Epidermal melanocyte (primary cell): ENCODE measurements around the gene SLAMF8.
A peak's percentile ranks its signal among the peaks of the same experiment; 100 is the strongest.

Source experiments
- DNase-seq: peaks from one replicate; pipeline ENCODE4 v3.0.0; 2011; ENCODE audit warnings: low spot score; ENCODE audit not compliant: insufficient read length

Gene SLAMF8

GRCh38 chr1:159826441-159827101, at the start of gene SLAMF8:
TSS of gene SLAMF8 (plus strand) at chr1:159826873. CDS start at chr1:159826899, 26 bp downstream.
- no peak for DNase-seq

DNA sequence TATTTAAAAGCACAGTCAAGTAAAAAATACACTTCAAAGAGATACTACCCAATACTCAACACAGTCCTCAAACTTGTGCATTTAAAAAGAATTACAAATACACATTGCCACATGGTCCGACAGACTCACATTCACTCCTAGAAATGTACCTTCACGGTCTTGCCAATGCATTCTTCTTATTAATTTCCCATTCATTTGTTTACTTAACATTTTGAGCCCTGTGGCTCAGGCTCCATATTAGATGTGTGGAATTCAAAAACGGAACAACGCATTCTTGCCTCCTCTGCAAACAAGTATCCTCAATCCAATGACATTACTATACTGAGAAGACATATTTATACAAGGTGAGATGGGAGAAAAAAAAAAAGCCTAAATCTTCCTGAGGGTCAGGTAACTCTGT, 48.4 kb upstream of the SLAMF8 start:
- no peak for DNase-seq

DNA sequence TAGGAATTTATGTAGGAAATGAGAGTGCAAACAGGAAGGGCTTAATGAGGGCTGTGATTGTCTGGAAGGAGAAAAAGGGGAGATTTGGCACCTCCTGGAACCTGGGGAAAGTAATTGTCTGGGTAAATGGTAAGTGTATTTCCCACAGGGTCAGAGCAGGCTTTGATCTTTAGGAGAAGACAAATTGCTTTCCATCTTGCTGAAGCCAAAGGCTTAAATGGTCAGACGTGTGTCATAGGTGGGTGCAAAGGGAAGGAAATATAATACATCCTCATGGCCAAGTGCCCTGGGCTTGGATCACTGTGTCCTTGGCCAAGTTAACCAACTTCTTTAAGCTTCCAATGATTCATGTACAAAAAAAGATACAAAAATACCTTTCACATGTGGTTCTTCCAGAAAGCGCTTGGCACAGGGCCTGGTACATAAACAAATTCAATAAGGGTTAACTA, 47.2 kb upstream of the SLAMF8 start:
- DNase-seq = no peak

DNA sequence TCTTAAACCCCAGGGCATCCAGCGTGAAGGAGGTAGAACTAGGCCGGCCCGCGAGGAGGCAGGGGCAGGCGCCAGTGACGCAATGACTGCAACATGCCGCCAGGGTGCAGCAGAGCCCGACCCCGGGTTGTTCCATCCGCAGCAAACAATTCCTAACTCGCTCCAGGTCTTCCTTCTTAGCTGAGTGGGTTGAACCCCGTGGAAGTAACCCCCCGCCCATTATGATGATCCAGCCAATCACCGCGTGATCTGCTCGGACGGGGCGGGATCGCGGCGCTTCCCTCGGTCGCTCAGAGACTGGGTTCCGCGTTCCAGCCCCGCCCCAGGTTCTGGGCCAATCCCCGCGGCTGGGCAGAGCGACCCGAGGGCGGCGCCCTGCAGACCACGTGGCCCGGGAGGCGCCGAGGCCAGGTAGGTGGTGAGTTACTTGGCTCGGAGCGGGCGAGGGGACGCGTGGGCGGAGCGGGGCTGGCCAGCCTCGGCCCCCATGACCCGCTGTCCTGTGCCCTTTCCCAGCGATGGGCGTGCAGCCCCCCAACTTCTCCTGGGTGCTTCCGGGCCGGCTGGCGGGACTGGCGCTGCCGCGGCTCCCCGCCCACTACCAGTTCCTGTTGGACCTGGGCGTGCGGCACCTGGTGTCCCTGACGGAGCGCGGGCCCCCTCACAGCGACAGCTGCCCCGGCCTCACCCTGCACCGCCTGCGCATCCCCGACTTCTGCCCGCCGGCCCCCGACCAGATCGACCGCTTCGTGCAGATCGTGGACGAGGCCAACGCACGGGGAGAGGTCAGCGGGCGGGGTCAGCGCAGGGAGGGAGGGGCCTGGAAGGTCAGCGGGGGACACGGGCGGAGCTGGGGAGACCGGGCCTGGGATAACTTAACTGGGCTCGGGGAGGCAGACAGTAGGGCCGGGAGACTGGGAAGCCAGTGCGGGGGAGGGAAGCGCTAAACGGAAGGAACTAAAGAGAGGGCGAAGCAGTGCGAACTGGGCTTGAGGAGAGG, 45.8 kb upstream of the SLAMF8 start, which contains the start of gene DUSP23:
TSS of gene DUSP23 (plus strand) at position 380 of the 1,000 bp plus-strand sequence. CDS start at position 519, 139 bp downstream.
- peak; percentile 97 for DNase-seq

DNA sequence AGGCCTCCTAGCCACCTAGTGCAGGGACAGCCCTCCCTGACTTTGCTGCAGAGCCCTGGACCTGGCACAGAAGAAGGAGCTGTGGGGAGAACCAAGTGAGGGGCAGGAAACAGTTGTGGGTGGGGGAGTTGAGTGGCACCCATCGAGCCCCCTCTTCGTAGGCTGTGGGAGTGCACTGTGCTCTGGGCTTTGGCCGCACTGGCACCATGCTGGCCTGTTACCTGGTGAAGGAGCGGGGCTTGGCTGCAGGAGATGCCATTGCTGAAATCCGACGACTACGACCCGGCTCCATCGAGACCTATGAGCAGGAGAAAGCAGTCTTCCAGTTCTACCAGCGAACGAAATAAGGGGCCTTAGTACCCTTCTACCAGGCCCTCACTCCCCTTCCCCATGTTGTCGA, 44.7 kb upstream of the SLAMF8 start:
- no peak for DNase-seq

DNA sequence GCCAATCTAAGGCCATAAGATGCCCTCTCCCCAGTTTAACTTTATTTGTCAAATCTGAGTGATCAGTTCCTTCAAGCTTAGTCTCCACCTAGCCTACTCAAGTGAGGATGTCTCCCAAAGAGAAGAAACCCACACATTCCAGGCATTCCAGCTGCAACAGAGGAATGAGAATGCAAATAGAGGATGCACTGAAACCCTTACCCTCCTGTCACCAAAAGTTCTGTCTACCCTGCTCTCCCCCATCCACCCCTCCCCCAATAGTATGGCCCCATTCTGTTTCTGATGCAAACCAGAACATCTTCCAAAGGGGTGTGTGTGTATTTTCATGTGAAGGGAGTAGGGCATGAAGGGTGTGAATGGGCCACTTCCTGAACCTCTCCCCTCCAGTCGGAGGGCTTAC, 42.9 kb upstream of the SLAMF8 start:
- no peak for DNase-seq

GRCh38 chr1:159786465-159786864, 40.2 kb upstream of the SLAMF8 start:
- no peak for DNase-seq

GRCh38 chr1:159786966-159787365, 39.7 kb upstream of the SLAMF8 start:
- DNase-seq = no peak

- no peak for DNase-seq
These were observed 36.3 kb upstream of the SLAMF8 start for GRCh38 chr1:159790237-159790917.

GRCh38 chr1:159791031-159791430, 35.6 kb upstream of the SLAMF8 start:
- no peak for DNase-seq

DNA sequence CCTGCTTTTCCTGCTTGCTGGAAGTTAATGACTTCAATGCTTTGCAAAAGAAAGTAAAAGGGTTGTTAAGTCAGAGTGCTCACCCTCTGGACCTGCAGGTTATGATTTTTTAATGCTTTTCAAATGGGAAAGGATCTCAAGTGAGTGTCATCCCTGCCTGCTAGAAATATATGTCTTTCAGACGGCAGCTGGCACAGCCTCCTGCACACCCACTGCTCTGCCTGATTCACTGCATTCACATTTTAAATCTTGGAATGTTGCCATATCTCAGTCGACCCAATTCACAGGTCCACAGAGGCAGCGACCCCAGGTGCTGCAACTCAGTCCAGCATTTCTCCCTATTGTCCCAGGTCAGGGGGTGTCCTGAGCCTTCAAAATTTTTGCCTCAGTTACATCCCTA, 35.2 kb upstream of the SLAMF8 start:
- no peak for DNase-seq

GRCh38 chr1:159795534-159795933, 31.1 kb upstream of the SLAMF8 start:
- DNase-seq = no peak

GRCh38 chr1:159798893-159799292, 27.8 kb upstream of the SLAMF8 start:
- DNase-seq = peak; percentile 77

DNA sequence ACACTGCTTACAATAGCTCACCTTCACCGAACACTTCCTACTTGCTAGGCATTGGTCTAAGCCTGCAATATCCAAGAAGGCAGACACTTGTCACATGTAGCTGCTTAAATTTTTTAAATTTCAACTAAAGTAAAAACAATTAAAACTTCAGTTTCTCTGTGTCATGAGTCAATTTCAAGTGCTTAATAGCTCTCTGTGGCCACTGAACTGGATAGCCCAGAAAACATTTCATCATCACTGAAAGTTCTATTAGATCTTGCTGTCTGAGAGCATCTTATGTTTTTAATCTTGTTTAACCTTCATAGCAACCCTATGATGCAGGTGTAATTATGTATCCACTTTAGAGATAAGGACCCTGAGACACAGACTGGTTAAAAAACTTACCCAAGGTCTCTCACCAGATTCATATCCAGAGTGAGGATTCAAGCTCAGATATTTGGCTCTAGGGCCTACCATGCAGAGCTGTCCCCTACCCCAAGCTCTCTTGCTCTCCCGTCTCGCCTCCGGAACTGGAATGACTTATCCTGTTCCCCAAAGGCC, 27.2 kb upstream of the SLAMF8 start:
- no peak for DNase-seq

GRCh38 chr1:159800177-159800930, 26.3 kb upstream of the SLAMF8 start:
- no peak for DNase-seq

DNA sequence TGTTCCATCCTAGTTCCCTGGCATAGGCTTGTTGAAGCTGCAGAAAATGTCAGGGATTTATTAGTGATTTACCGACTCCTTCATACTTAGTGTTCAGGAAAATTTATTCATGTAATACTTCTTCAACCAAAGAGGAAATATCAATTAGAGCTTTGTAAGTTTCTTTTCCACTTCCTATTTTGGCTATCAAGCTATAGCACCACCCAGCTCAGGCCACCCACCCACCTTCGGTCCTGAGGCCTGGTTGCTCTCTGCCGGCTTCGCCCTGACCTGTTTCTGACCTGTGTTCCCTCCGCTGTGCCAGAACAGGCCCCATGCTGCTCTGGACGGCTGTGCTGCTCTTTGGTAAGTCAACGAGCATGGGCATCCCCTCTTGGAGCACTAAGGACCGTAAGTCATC, 24.6 kb upstream of the SLAMF8 start, which contains the start of gene FCRL6:
TSS of gene FCRL6 (plus strand) at position 250 of the 400 bp plus-strand sequence. CDS start at position 315, 65 bp downstream.
- no peak for DNase-seq

GRCh38 chr1:159803956-159804689, 22.6 kb upstream of the SLAMF8 start:
- DNase-seq = no peak

- no peak for DNase-seq
These were observed 21.7 kb upstream of the SLAMF8 start for GRCh38 chr1:159804924-159805323.

- no peak for DNase-seq
These were observed 10.7 kb upstream of the SLAMF8 start for GRCh38 chr1:159815926-159816325.
